HCT116 (cell line): ENCODE measurements around the gene PKHD1. TPM values are rescaled to one million over a fixed set of nuclear protein-coding genes. Genes with fewer than 3 reads are reported as not detected.

ENCODE experiments used
- ATAC-seq: fragments of 200-7000 bp; cut with Tn5 transposase; 2 replicates; pipeline ENCODE4 v1.9.1; 2020; ENCODE audit warnings: mild to moderate bottlenecking, moderate library complexity
- BruUV-seq: library from RNA; stranded (reverse); fragments of 400-500 nt; replicated peaks from 2 replicates; lab custom pipeline; 2021; lab: Mats Ljungman, UMichigan
- CTCF ChIA-PET: fragments of 300-600 bp; sonication (Branson Sonifier 250); formaldehyde crosslinking; loops from one replicate; lab custom pipeline; 2021; ENCODE audit warnings: antibody characterized with exemption; lab: Charles Lee
- POLR2A ChIA-PET: fragments of 300-600, 350-600 bp; sonication (Branson Sonifier 250); formaldehyde crosslinking; loops from one replicate; lab custom pipeline; 2021; ENCODE audit warnings: antibody characterized with exemption; lab: Charles Lee
- RAD21 ChIA-PET, 2 experiments: fragments of 300-600 bp; sonication (Branson Sonifier 250); formaldehyde crosslinking; loops; one replicate each; lab custom pipeline; 2023; ENCODE audit warnings: low total read pairs in 2 of 2; ENCODE audit not compliant: uncharacterized antibody in 2 of 2, unreplicated experiment in 2 of 2, low non-redundant PET in 1 of 2; lab: Charles Lee
- DNase-seq: peaks from one replicate; pipeline ENCODE4 v3.0.0-alpha.2; 2010; ENCODE audit warnings: low read depth, low spot score
- H2AFZ ChIP-seq: fragments of 200-600 bp; shearing (Covaris generic), sonication (generic); 2 replicates; pipeline ENCODE4 v1.6.1; 2017; ENCODE audit warnings: low read depth, mixed run types, mixed read lengths, antibody characterized with exemption, low read length; ENCODE audit not compliant: poor library complexity, severe bottlenecking
- H3K27ac ChIP-seq: 2 replicates; pipeline ENCODE4 v1.5.1; 2012; ENCODE audit warnings: low read depth, low read length
- H3K27me3 ChIP-seq: fragments of 200-600 bp; sonication (generic); 2 replicates; pipeline ENCODE4 v1.6.1; 2016; ENCODE audit warnings: mixed run types, low read length, mixed read lengths; ENCODE audit not compliant: insufficient read depth
- H3K36me3 ChIP-seq, 2 experiments: fragments of 200-500 bp in 1 of 2; fragments of 200-600 bp in 1 of 2; sonication (Bioruptor generic) in 1 of 2; sonication (generic) in 1 of 2; 2 replicates each; pipeline versions ENCODE4 v1.5.1 to v1.6.1; 2014 to 2016; ENCODE audit warnings: low read length in 2 of 2, inconsistent platforms in 1 of 2, mixed read lengths in 1 of 2, mixed run types in 1 of 2; ENCODE audit not compliant: insufficient read depth in 2 of 2, control insufficient read depth in 1 of 2
- H3K4me1 ChIP-seq, 2 experiments: fragments of 200-600 bp in 1 of 2; sonication (generic) in 1 of 2; 2 replicates each; pipeline versions ENCODE4 v1.5.1 to v1.6.1; 2012 to 2017; ENCODE audit warnings: low read length in 2 of 2, inconsistent platforms in 1 of 2, mild to moderate bottlenecking in 1 of 2, mixed read lengths in 1 of 2, mixed run types in 1 of 2, moderate library complexity in 1 of 2; ENCODE audit not compliant: insufficient read depth in 2 of 2, control insufficient read depth in 1 of 2
- H3K4me2 ChIP-seq: fragments of 200-600 bp; sonication (generic); 2 replicates; pipeline ENCODE4 v1.6.1; 2017; ENCODE audit warnings: mixed run types, low read length, mixed read lengths
- H3K4me3 ChIP-seq, 2 experiments: fragments of 200-600 bp in 1 of 2; sonication (generic) in 1 of 2; replicated peaks in 1 of 2; 2 replicates each; pipeline ENCODE4 v1.5.1; 2011 to 2016; ENCODE audit warnings: low read length in 2 of 2, control low read depth in 1 of 2, low read depth in 1 of 2, mild to moderate bottlenecking in 1 of 2, mixed read lengths in 1 of 2, mixed run types in 1 of 2
- H3K79me2 ChIP-seq: fragments of 200-600 bp; sonication (generic); 2 replicates; pipeline ENCODE4 v1.6.1; 2017; ENCODE audit warnings: mild to moderate bottlenecking, mixed run types, low read length, moderate library complexity, mixed read lengths; ENCODE audit not compliant: insufficient read depth
- H3K9ac ChIP-seq: fragments of 200-600 bp; sonication (generic); 2 replicates; pipeline ENCODE4 v1.6.1; 2016; ENCODE audit warnings: low read length, mixed read lengths
- H3K9me2 ChIP-seq: fragments of 200-600 bp; sonication (generic), shearing (Covaris generic); 2 replicates; pipeline ENCODE4 v1.6.1; 2017; ENCODE audit warnings: mixed run types, mild to moderate bottlenecking, moderate library complexity; ENCODE audit not compliant: insufficient read depth
- H3K9me3 ChIP-seq, 2 experiments: fragments of 200-500 bp in 1 of 2; fragments of 200-600 bp in 1 of 2; sonication (Bioruptor generic) in 1 of 2; sonication (generic) in 1 of 2; 2 replicates each; pipeline ENCODE4 v1.6.1; 2014 to 2017; ENCODE audit warnings: low read length in 2 of 2, mixed read lengths in 2 of 2, inconsistent platforms in 1 of 2, low read depth in 1 of 2, mild to moderate bottlenecking in 1 of 2, mixed run types in 1 of 2, moderate library complexity in 1 of 2; ENCODE audit not compliant: control insufficient read depth in 1 of 2, insufficient read depth in 1 of 2
- H4K20me1 ChIP-seq: fragments of 200-600 bp; sonication (generic), shearing (Covaris generic); 2 replicates; pipeline ENCODE4 v1.6.1; 2017; ENCODE audit warnings: mixed run types, mild to moderate bottlenecking, moderate library complexity; ENCODE audit not compliant: insufficient read depth
- ATF3 ChIP-seq: IDR thresholded peaks from 2 replicates; pipeline ENCODE4 v1.6.1; 2012
- CBX3 ChIP-seq: IDR thresholded peaks from 2 replicates; pipeline ENCODE4 v1.6.1; 2012; ENCODE audit warnings: low read depth
- CTCF ChIP-seq, 3 experiments: fragments of 200-600 bp in 1 of 3; sonication (generic) in 1 of 3; IDR thresholded peaks in 2 of 3; conservative IDR thresholded peaks in 1 of 3; 2 replicates each; pipeline ENCODE4 v1.5.1; 2012 to 2017; ENCODE audit warnings: low read depth in 2 of 3, low read length in 2 of 3, antibody characterized with exemption in 1 of 3, borderline replicate concordance in 1 of 3, control low read depth in 1 of 3, mild to moderate bottlenecking in 1 of 3, mixed read lengths in 1 of 3, mixed run types in 1 of 3, moderate library complexity in 1 of 3; ENCODE audit not compliant: insufficient read depth in 1 of 3
- EGR1 ChIP-seq: IDR thresholded peaks from 2 replicates; pipeline ENCODE4 v1.6.1; 2012; ENCODE audit warnings: low read depth
- ELF1 ChIP-seq: IDR thresholded peaks from 2 replicates; pipeline ENCODE4 v1.6.1; 2012; ENCODE audit warnings: low read depth, borderline replicate concordance
- EZH2 ChIP-seq: fragments of 200-600 bp; sonication (generic); IDR thresholded peaks from 2 replicates; pipeline ENCODE4 v1.6.1; 2017; ENCODE audit warnings: antibody characterized with exemption, mixed run types
- EZH2phosphoT487 ChIP-seq: fragments of 200-600 bp; IDR thresholded peaks from 2 replicates; pipeline ENCODE4 v1.6.1; 2018; ENCODE audit warnings: antibody characterized with exemption, borderline replicate concordance
- FOSL1 ChIP-seq: IDR thresholded peaks from 2 replicates; pipeline ENCODE4 v1.6.1; 2012; ENCODE audit warnings: low read depth
- JUND ChIP-seq: IDR thresholded peaks from 2 replicates; pipeline ENCODE4 v1.6.1; 2012
- POLR2A ChIP-seq: IDR thresholded peaks from 2 replicates; pipeline ENCODE4 v1.7.0; 2011; ENCODE audit warnings: borderline replicate concordance; ENCODE audit not compliant: insufficient read depth, insufficient read length; ENCODE audit errors: extremely low read depth
- POLR2AphosphoS5 ChIP-seq: IDR thresholded peaks from 2 replicates; pipeline ENCODE4 v1.6.1; 2011; ENCODE audit warnings: mild to moderate bottlenecking, low read depth, low read length, moderate library complexity
- REST ChIP-seq: IDR thresholded peaks from 2 replicates; pipeline ENCODE4 v1.6.1; 2012; ENCODE audit warnings: low read depth
- SP1 ChIP-seq: IDR thresholded peaks from 2 replicates; pipeline ENCODE4 v1.6.1; 2012; ENCODE audit warnings: low read depth
- TCF7L2 ChIP-seq: IDR thresholded peaks from 2 replicates; pipeline ENCODE4 v1.7.0; 2011; ENCODE audit warnings: borderline replicate concordance, inconsistent platforms; ENCODE audit not compliant: insufficient read depth, insufficient read length; ENCODE audit errors: extremely low read depth
- YY1 ChIP-seq: IDR thresholded peaks from 2 replicates; pipeline ENCODE4 v1.6.1; 2011; ENCODE audit warnings: low read length, low read depth, moderate library complexity, mild to moderate bottlenecking; ENCODE audit not compliant: insufficient replicate concordance; ENCODE audit errors: extremely low read depth
- ZBTB33 ChIP-seq: IDR thresholded peaks from 2 replicates; pipeline ENCODE4 v1.6.1; 2011; ENCODE audit warnings: mild to moderate bottlenecking, low read length, moderate library complexity; ENCODE audit not compliant: insufficient replicate concordance; ENCODE audit errors: extremely low read depth
- ZFX ChIP-seq: fragments of 450-650 bp; IDR thresholded peaks from 2 replicates; pipeline ENCODE4 v1.6.1; 2017
- ZNF274 ChIP-seq: fragments of 200-500 bp; sonication (Bioruptor generic); IDR thresholded peaks from 2 replicates; pipeline ENCODE4 v1.6.1; 2014; ENCODE audit warnings: mild to moderate bottlenecking, low read depth, low read length, inconsistent platforms
- intact Hi-C: fragments of 100-400 bp; cut with micrococcal nuclease; formaldehyde crosslinking; loops from 2 replicates; pipeline ENCODE4 v1.10.0; 2022
- total RNA-seq: library from RNA; stranded (reverse); gene quantifications from one replicate; pipeline ENCODE4 v1.2.1, GENCODE V29; 2021; ENCODE audit not compliant: unreplicated experiment

Gene PKHD1
- total RNA-seq, 1 experiment from 2014 or later = not detected

- H3K9ac ChIP-seq = no peak overlapping the region
- H3K27ac ChIP-seq = no peak overlapping the region
- TF ChIP-seq FOSL1 (no peak), EZH2phosphoT487 (no peak), ZFX (no peak), JUND (no peak), EZH2 (no peak), POLR2AphosphoS5 (no peak), ELF1 (no peak), TCF7L2 (no peak), SP1 (no peak), REST (no peak), CTCF (IDR thresholded peaks at IDR 0.05 in 2 of 3, conservative IDR thresholded peaks at IDR 0.05 in 1 of 3; ENCODE audit: borderline replicate concordance in 1 of 3, insufficient read depth in 1 of 3, low read depth in 2 of 3, low read length in 2 of 3) (no peak), ZBTB33 (no peak), ZNF274 (no peak), POLR2A (no peak), YY1 (no peak), EGR1 (no peak), ATF3 (no peak), CBX3 (no peak)
- TF ChIP-seq, all 23 proteins: peak for 0
- RAD21 ChIA-PET = no interaction called here
- Histone ChIP-seq H3K79me2 (no peaks in the 10 kb centered on the region), H3K4me2 (no peak overlapping the region), H3K36me3 (no peaks in the 10 kb centered on the region), H3K27me3 (peaks cover 17% of the 10 kb centered on the region; the same call in 1 of the 2 replicates), H3K9me3 (no peaks in the 10 kb centered on the region), H3K4me1 (no peaks in the 10 kb centered on the region), H3K4me3 (no peak overlapping the region), H3K9me2 (no peaks in the 10 kb centered on the region), H4K20me1 (no peaks in the 10 kb centered on the region), H2AFZ (no peak overlapping the region)
- ATAC-seq = no peak
- BruUV-seq = no TSS peak
- CTCF ChIA-PET = no interaction called here
- DNase-seq = no peak
- POLR2A ChIA-PET = no interaction called here
- intact Hi-C loops = no loop called here
Measured at GRCh38 chr6:51926125-51926524, 161.3 kb downstream of the PKHD1 start.
